ENCODE measurements around the gene MAP7D1. TPM values are rescaled to one million over a fixed set of nuclear protein-coding genes. Genes with fewer than 3 reads are reported as not detected.

The MAP7D1 gene
- 100 to 1,000 TPM; 376 to 967 (median 474) TPM for total RNA-seq

DNA sequence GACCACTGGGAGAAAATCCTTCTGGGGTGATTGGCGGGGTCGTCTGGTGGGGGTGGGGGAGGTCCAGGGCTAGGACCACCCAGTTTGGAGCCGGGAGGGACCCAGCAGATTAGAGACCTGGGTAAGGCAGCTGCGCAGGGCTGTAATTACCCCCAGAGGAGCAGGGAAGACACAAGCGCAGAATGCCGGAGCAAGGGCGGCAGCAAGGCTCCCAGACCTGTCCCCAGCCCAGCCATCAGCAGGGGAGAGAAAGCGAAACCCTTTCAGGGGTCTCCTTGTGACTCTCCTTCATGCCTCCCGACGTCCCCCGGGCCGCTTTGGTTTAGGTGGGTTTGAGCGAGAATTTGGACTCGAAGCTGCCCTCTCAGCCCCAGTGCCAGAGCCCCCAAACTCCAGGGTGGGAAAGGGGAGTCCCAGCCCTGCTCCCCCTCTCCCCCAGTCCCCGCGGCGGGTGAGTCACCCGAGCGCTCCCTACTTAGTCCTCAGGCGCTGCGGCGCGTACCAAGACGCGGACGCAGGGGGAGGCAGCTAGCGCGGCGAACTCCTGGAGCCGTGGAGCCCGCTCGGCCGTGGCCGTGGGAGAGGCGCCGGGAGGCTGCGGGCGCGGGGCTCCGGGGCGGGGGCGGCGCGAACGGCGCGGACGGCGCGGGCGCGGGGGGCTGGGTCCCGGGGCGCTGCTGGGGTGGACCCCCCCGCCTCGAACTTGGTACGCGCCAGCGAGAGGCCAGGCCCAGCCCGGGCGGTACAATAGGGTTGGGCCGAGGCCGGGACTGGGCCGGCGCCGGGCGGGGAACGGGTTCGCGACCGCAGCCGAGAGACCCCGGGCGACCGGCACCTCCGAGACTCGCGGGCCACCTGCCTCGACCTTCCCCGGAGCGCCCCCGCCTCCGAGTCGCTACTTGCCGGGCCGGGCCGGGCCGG, at the start of gene MAP7D1:
Gene MAP7D1 (plus strand): TSS at position 753 of the 921 bp plus-strand sequence. CDS start 258 bp downstream, outside the sequence.
- Histone ChIP-seq H3K27ac (peak within 1 kb of the TSS; percentile 96 to 100 (median 99)), H3K27me3 (no peaks in the 10 kb centered on the region), H3K9me3 (no peaks in the 10 kb centered on the region), H3K36me3 (no peaks in the 10 kb centered on the region), H3K4me1 (peaks cover 55 to 63% of the 10 kb centered on the region in 2 donors), H3K4me3 (peak within 1 kb of the TSS; percentile 77 to 99 (median 92))
- intact Hi-C loops (cut with DNase I; ENCODE audit: low total_unique reads): no loop called here
- TF ChIP-seq, protein P1, sequence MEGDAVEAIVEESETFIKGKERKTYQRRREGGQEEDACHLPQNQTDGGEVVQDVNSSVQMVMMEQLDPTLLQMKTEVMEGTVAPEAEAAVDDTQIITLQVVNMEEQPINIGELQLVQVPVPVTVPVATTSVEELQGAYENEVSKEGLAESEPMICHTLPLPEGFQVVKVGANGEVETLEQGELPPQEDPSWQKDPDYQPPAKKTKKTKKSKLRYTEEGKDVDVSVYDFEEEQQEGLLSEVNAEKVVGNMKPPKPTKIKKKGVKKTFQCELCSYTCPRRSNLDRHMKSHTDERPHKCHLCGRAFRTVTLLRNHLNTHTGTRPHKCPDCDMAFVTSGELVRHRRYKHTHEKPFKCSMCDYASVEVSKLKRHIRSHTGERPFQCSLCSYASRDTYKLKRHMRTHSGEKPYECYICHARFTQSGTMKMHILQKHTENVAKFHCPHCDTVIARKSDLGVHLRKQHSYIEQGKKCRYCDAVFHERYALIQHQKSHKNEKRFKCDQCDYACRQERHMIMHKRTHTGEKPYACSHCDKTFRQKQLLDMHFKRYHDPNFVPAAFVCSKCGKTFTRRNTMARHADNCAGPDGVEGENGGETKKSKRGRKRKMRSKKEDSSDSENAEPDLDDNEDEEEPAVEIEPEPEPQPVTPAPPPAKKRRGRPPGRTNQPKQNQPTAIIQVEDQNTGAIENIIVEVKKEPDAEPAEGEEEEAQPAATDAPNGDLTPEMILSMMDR (IDR thresholded peaks at IDR 0.05 in 4 of 5, conservative IDR thresholded peaks at IDR 0.05 in 1 of 5): no peak
- TF ChIP-seq POLR2A (IDR thresholded peaks at IDR 0.05): peak; percentile 95 to 98
- peak; percentile 78 to 81 for ATAC-seq
- in situ Hi-C loops (cut with MboI; ENCODE audit: low sequenced_read_pairs in 4 of 4): loop anchor here in 1 of 4 donors (10.0 kb wide), 1 partner anchor 129 kb away; no protein-coding TSS in a partner anchor
- peak; percentile 79 to 86 for DNase-seq

DNA sequence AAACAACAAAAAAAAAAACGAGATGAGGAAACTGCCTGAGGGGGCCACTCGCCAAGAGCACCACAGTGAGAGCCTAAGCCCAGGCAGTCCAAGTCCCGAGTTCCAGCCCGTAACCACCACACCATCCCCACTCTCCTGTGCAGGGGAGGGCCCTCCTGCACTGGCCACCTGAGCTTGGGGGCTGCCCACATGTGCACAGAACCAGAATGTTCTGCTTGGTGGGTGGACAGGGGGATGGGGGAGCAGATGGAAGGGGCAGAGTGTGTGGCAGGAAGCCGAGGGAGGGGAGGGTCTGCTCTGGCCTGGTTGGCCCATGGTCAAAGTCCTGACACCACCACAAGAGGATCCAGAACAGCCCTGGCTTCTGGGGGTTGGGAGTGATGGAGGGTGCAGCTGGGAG, 49.7 kb upstream of the MAP7D1 start:
- DNase-seq (no peak), ATAC-seq (no peak)
- Histone ChIP-seq H3K4me3 (no peak overlapping the region), H3K9me3 (no peaks in the 10 kb centered on the region), H3K36me3 (no peaks in the 10 kb centered on the region), H3K4me1 (no peaks in the 10 kb centered on the region), H3K27ac (no peak overlapping the region), H3K27me3 (no peaks in the 10 kb centered on the region)
- intact Hi-C loops (cut with DNase I; ENCODE audit: low total_unique reads): no loop called here
- TF ChIP-seq, protein P1 (IDR thresholded peaks at IDR 0.05 in 4 of 5, conservative IDR thresholded peaks at IDR 0.05 in 1 of 5): no peak
- TF ChIP-seq POLR2A (IDR thresholded peaks at IDR 0.05): no peak
- in situ Hi-C loops (cut with MboI; ENCODE audit: low sequenced_read_pairs in 4 of 4): loop anchor here in 2 of 4 donors (10.0 kb wide), 3 partner anchors 79 to 319 kb away; no protein-coding TSS in a partner anchor

DNA sequence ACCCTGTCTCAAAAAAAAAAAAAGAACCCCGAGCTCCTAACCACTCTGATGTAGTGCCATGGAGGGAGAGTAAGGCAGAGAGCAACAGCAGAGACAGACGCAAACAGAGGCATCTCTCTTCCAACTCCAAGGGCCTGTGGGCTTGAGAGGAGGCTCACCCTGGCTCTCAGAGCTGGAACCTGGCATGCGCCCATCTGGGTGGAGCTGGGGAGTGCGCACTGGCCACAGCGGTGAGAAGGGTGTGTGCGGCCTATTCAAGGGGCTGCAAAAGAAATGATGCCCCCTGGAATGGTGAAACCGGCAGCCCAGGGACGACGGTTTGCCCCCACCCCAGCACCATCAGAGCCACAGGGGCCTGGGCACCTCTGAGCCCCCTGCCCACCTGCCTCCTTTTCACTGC, 48.6 kb upstream of the MAP7D1 start:
- no peaks in the 10 kb centered on the region for H3K9me3 ChIP-seq
- ATAC-seq (no peak), DNase-seq (no peak)
- no peaks in the 10 kb centered on the region for H3K36me3 ChIP-seq
- intact Hi-C loops (cut with DNase I; ENCODE audit: low total_unique reads) (no loop called here), in situ Hi-C loops (cut with MboI; ENCODE audit: low sequenced_read_pairs in 4 of 4) (loop anchor here in 2 of 4 donors (10.0 kb wide), 3 partner anchors 77 to 317 kb away; no protein-coding TSS in a partner anchor)
- H3K27me3 ChIP-seq: no peaks in the 10 kb centered on the region
- no peak overlapping the region for H3K4me3 ChIP-seq
- H3K27ac ChIP-seq: no peak overlapping the region
- H3K4me1 ChIP-seq: no peaks in the 10 kb centered on the region
- TF ChIP-seq, protein P1 (IDR thresholded peaks at IDR 0.05 in 4 of 5, conservative IDR thresholded peaks at IDR 0.05 in 1 of 5): no peak
- no peak for TF ChIP-seq POLR2A (IDR thresholded peaks at IDR 0.05)

DNA sequence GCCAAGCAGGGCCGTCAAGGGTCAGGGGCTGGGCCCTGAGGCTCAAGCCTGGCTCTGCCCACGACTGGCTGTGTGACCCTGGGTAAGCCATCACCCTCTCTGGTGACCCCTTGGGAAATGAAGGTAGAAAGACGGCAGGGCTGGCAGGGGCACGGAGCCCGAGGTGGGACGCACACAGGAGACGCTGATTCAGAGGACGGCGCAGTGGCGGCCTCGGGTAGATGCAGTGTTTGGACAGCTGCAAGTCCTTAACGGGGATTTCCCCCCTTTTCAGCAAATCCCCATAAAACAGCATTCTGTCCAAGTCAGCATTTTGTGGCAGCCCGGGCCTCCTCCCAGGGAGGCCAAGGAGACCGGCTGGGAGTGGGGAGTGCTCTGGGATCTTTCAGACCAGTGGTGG, 47.6 kb upstream of the MAP7D1 start:
- no peak overlapping the region for H3K4me3 ChIP-seq
- H3K27me3 ChIP-seq: no peaks in the 10 kb centered on the region
- H3K9me3 ChIP-seq: no peaks in the 10 kb centered on the region
- no peak for ATAC-seq
- intact Hi-C loops (cut with DNase I; ENCODE audit: low total_unique reads) (no loop called here), in situ Hi-C loops (cut with MboI; ENCODE audit: low sequenced_read_pairs in 4 of 4) (loop anchor here in 2 of 4 donors (10.0 kb wide), 3 partner anchors 76 to 316 kb away; no protein-coding TSS in a partner anchor)
- H3K27ac ChIP-seq: no peak overlapping the region
- TF ChIP-seq POLR2A (IDR thresholded peaks at IDR 0.05): no peak
- TF ChIP-seq, protein P1 (IDR thresholded peaks at IDR 0.05 in 4 of 5, conservative IDR thresholded peaks at IDR 0.05 in 1 of 5): no peak
- DNase-seq: no peak
- H3K4me1 ChIP-seq: no peaks in the 10 kb centered on the region
- no peaks in the 10 kb centered on the region for H3K36me3 ChIP-seq
